CD14-positive monocyte (primary cell): ENCODE data around the gene SLC36A3. TPM values are rescaled to one million over a fixed set of nuclear protein-coding genes. Genes with fewer than 3 reads are reported as not detected.

Experiments
- DNase-seq, 3 donors: peaks; one replicate each; pipeline ENCODE4 v3.0.0-alpha.2; 2011 to 2022
- H2AFZ ChIP-seq: 2 replicates; pipeline ENCODE4 v1.6.0; 2012; ENCODE audit warnings: mild to moderate bottlenecking, low read depth, low read length, inconsistent platforms; ENCODE audit not compliant: insufficient read depth, poor library complexity, severe bottlenecking
- H3K27ac ChIP-seq, 2 donors: 1 replicate in 1 of 2; 2 replicates in 1 of 2; pipeline ENCODE4 v1.5.1; 2012 to 2013; ENCODE audit warnings: low read length in 2 of 2, control low read depth in 1 of 2, inconsistent platforms in 1 of 2, low read depth in 1 of 2, mild to moderate bottlenecking in 1 of 2
- H3K27me3 ChIP-seq, 2 donors: one replicate each; pipeline versions ENCODE4 v1.6.0 to v1.6.1; 2011 to 2013; ENCODE audit warnings: low read length in 2 of 2; ENCODE audit not compliant: control insufficient read depth in 2 of 2, insufficient read depth in 2 of 2
- H3K36me3 ChIP-seq, 2 donors: replicated peaks in 1 of 2; 1 replicate in 1 of 2; 2 replicates in 1 of 2; pipeline versions ENCODE4 v1.5.1 to v1.6.1; 2012 to 2013; ENCODE audit warnings: low read length in 2 of 2, control low read depth in 1 of 2, inconsistent platforms in 1 of 2, mild to moderate bottlenecking in 1 of 2; ENCODE audit not compliant: insufficient read depth in 2 of 2, control insufficient read depth in 1 of 2
- H3K4me1 ChIP-seq, 2 donors: 1 replicate in 1 of 2; 2 replicates in 1 of 2; pipeline versions ENCODE4 v1.5.1 to v1.6.1; 2012 to 2013; ENCODE audit warnings: low read length in 2 of 2, control low read depth in 1 of 2, inconsistent platforms in 1 of 2, mild to moderate bottlenecking in 1 of 2, moderate library complexity in 1 of 2; ENCODE audit not compliant: insufficient read depth in 2 of 2, control insufficient read depth in 1 of 2
- H3K4me2 ChIP-seq: replicated peaks from 2 replicates; pipeline ENCODE3; 2012; ENCODE audit warnings: low read length, moderate library complexity, mild to moderate bottlenecking; ENCODE audit not compliant: poor library complexity, severe bottlenecking; ENCODE audit errors: extremely low read depth
- H3K4me3 ChIP-seq, 3 experiments: fragments of 200-600 bp in 1 of 3; sonication (generic) in 1 of 3; replicated peaks in 1 of 3; 1 replicate in 2 of 3; 2 replicates in 1 of 3; pipeline ENCODE4 v1.5.1; 2011 to 2013; ENCODE audit warnings: low read length in 3 of 3, mild to moderate bottlenecking in 3 of 3, control low read depth in 2 of 3, low read depth in 2 of 3, inconsistent platforms in 1 of 3, moderate library complexity in 1 of 3
- H3K79me2 ChIP-seq: 2 replicates; pipeline ENCODE4 v1.6.0; 2012; ENCODE audit warnings: mild to moderate bottlenecking, control low read depth, inconsistent platforms, low read length, moderate library complexity; ENCODE audit not compliant: insufficient read depth
- H3K9ac ChIP-seq: 2 replicates; pipeline ENCODE4 v1.6.0; 2017; ENCODE audit warnings: low read length, mild to moderate bottlenecking; ENCODE audit not compliant: insufficient read depth, poor library complexity, severe bottlenecking
- H3K9me3 ChIP-seq, 2 donors: replicated peaks in 1 of 2; 1 replicate in 1 of 2; 2 replicates in 1 of 2; pipeline versions ENCODE4 v1.5.1 to v1.6.1; 2012 to 2013; ENCODE audit warnings: low read length in 2 of 2, control low read depth in 1 of 2; ENCODE audit not compliant: control insufficient read depth in 1 of 2, insufficient read depth in 1 of 2
- H4K20me1 ChIP-seq: 2 replicates; pipeline ENCODE4 v1.6.0; 2012; ENCODE audit warnings: mild to moderate bottlenecking, low read length, control low read depth, moderate library complexity; ENCODE audit not compliant: insufficient read depth
- H3K27ac Mint-ChIP-seq, 7 donors: one replicate each; pipeline ENCODE4 v1.8.0; 2020; ENCODE audit warnings: mild to moderate bottlenecking in 7 of 7, mixed read lengths in 7 of 7, moderate library complexity in 6 of 7, inconsistent platforms in 2 of 7
- H3K27me3 Mint-ChIP-seq, 3 donors: one replicate each; pipeline ENCODE4 v1.8.0; 2021 to 2022; ENCODE audit warnings: low read depth in 3 of 3, mild to moderate bottlenecking in 3 of 3, mixed read lengths in 3 of 3, moderate library complexity in 3 of 3, inconsistent platforms in 1 of 3
- H3K36me3 Mint-ChIP-seq, 2 donors: one replicate each; pipeline ENCODE4 v1.8.0; 2020; ENCODE audit warnings: mixed read lengths in 2 of 2, inconsistent platforms in 1 of 2, mild to moderate bottlenecking in 1 of 2
- H3K4me1 Mint-ChIP-seq: one replicate; pipeline ENCODE4 v1.8.0; 2020; ENCODE audit warnings: mild to moderate bottlenecking, mixed read lengths
- H3K4me3 Mint-ChIP-seq, 2 donors: one replicate each; pipeline ENCODE4 v1.8.0; 2020; ENCODE audit warnings: mild to moderate bottlenecking in 2 of 2, mixed read lengths in 2 of 2, moderate library complexity in 1 of 2
- H3K9me3 Mint-ChIP-seq, 7 donors: one replicate each; pipeline ENCODE4 v1.8.0; 2020 to 2022; ENCODE audit warnings: mixed read lengths in 7 of 7, mild to moderate bottlenecking in 6 of 7, moderate library complexity in 6 of 7, inconsistent platforms in 2 of 7
- WGBS: methylation state at CpG from one replicate; pipeline ENCODE4 v1.1.5; 2013; ENCODE audit warnings: missing lambda C conversion rate; ENCODE audit not compliant: insufficient coverage; 5-methylcytosine and 5-hydroxymethylcytosine counted together
- intact Hi-C, 2 donors: fragments of 100-400 bp; cut with micrococcal nuclease; formaldehyde crosslinking; loops; one replicate each; pipeline versions ENCODE4 v1.15.0 to v1.15.1; 2023
- polyA plus RNA-seq, 3 donors: library from polyadenylated mRNA; depleted of rRNA in 1 of 3; unstranded in 2 of 3; stranded (reverse) in 1 of 3; fragments of 300-500 nt in 2 of 3; fragments of >200 nt in 1 of 3; fragmentation: Illumina TruSeq in 2 of 3; gene quantifications; 1 replicate in 2 of 3; 2 replicates in 1 of 3; pipeline ENCODE4 v1.2.3, GENCODE V29; 2012 to 2021
- TF ChIP-seq, protein P1 (sequence below): fragments of 200-600 bp; IDR thresholded peaks from one replicate; pipeline ENCODE4 v1.8.0; 2022; ENCODE audit warnings: antibody characterized with exemption, mild to moderate bottlenecking

Gene SLC36A3
- polyA plus RNA-seq, 3 donors, result not detected

DNA sequence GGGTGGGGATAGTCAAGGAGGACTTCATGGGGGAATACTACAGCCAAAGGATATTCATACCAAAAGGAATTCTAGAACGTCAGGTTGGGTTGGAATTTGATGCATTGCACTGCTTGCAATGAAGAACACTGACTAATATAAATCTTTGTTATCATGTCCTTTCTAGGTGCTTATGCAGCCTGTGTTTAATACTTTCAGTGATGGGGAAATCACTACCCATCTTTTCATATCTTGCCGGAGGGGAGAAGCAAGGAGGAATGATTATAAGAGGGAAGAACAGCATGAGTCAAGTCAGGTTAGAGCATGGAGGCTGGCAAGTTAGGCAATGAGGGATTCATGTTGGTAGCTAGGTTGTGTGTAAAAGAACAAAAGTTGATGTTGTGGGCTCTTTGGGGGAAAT lies 74.6 kb downstream of the SLC36A3 start:
- no peak overlapping the region for H3K27ac Mint-ChIP-seq
- peaks cover 17 to 29% of the 10 kb centered on the region in 2 donors for H3K4me1 ChIP-seq
- intact Hi-C loops, result no loop called here
- H3K27me3 Mint-ChIP-seq, result peaks cover 0 to 5% (median 0%) of the 10 kb centered on the region in 3 donors
- H3K9me3 Mint-ChIP-seq, result peaks cover 0 to 2% (median 0%) of the 10 kb centered on the region in 7 donors
- no peaks in the 10 kb centered on the region for H4K20me1 ChIP-seq
- TF ChIP-seq, protein P1, sequence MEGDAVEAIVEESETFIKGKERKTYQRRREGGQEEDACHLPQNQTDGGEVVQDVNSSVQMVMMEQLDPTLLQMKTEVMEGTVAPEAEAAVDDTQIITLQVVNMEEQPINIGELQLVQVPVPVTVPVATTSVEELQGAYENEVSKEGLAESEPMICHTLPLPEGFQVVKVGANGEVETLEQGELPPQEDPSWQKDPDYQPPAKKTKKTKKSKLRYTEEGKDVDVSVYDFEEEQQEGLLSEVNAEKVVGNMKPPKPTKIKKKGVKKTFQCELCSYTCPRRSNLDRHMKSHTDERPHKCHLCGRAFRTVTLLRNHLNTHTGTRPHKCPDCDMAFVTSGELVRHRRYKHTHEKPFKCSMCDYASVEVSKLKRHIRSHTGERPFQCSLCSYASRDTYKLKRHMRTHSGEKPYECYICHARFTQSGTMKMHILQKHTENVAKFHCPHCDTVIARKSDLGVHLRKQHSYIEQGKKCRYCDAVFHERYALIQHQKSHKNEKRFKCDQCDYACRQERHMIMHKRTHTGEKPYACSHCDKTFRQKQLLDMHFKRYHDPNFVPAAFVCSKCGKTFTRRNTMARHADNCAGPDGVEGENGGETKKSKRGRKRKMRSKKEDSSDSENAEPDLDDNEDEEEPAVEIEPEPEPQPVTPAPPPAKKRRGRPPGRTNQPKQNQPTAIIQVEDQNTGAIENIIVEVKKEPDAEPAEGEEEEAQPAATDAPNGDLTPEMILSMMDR, result no peak
- no peak overlapping the region for H3K4me2 ChIP-seq
- no peaks in the 10 kb centered on the region for H3K27me3 ChIP-seq
- H2AFZ ChIP-seq, result no peak overlapping the region
- peaks cover 7% of the 10 kb centered on the region for H3K79me2 ChIP-seq
- peaks cover 22% of the 10 kb centered on the region for H3K4me1 Mint-ChIP-seq
- no CpG with 5 or more reads among the region's 2 CpGs for WGBS
- no peaks in the 10 kb centered on the region for H3K9me3 ChIP-seq
- no peaks in the 10 kb centered on the region for H3K36me3 ChIP-seq
- no peak for DNase-seq
- no peaks in the 10 kb centered on the region for H3K36me3 Mint-ChIP-seq
- H3K27ac ChIP-seq, result no peak overlapping the region
- H3K4me3 ChIP-seq, result no peak overlapping the region
- no peak overlapping the region for H3K4me3 Mint-ChIP-seq
- no peak overlapping the region for H3K9ac ChIP-seq

DNA sequence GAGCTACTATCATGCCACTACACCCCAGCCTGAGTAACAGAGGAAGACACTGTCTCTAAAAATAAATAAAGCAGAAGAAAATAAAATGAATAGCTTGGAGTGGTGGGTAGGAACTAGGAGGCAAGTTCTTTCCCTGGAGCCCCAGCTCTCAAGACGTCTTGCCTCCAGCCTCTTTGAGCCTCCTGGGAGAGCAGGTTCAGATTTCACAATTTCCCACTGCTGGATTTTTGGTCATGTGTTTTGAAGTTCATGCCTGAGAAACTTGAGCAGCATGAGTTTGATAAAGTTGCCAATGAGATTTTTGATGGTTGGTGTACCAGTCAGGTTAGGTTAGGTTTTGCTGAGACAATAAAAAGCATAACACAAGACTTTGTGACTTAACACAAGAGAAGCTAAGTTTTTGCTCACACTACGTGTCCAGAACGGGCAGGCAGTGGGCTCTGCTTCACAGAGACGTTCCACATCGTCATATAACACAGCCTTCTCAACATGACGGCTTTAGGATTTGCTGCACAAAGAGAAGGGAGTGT lies 75.6 kb downstream of the SLC36A3 start:
- no peaks in the 10 kb centered on the region for H3K9me3 ChIP-seq
- WGBS, result 68% methylated on average over 6 of the region's 6 CpGs
- no peak overlapping the region for H2AFZ ChIP-seq
- no peaks in the 10 kb centered on the region for H3K36me3 ChIP-seq
- H4K20me1 ChIP-seq, result no peaks in the 10 kb centered on the region
- no peak overlapping the region for H3K4me3 Mint-ChIP-seq
- no peak for DNase-seq
- H3K27ac Mint-ChIP-seq, result peak overlapping the region in 2 of 7 donors; percentile 22 to 35
- peaks cover 0 to 2% (median 0%) of the 10 kb centered on the region in 7 donors for H3K9me3 Mint-ChIP-seq
- TF ChIP-seq, protein P1, result no peak
- H3K4me1 ChIP-seq, result peaks cover 18 to 30% of the 10 kb centered on the region in 2 donors
- intact Hi-C loops, result no loop called here
- H3K36me3 Mint-ChIP-seq, result no peaks in the 10 kb centered on the region
- no peak overlapping the region for H3K4me2 ChIP-seq
- no peak overlapping the region for H3K27ac ChIP-seq
- H3K27me3 ChIP-seq, result no peaks in the 10 kb centered on the region
- peaks cover 17% of the 10 kb centered on the region for H3K79me2 ChIP-seq
- no peak overlapping the region for H3K9ac ChIP-seq
- H3K27me3 Mint-ChIP-seq, result peaks cover 0 to 5% (median 0%) of the 10 kb centered on the region in 3 donors
- peaks cover 23% of the 10 kb centered on the region for H3K4me1 Mint-ChIP-seq
- H3K4me3 ChIP-seq, result no peak overlapping the region

Other genes starting within 250 kb of the SLC36A3 start
- 100 to 1,000 TPM in 1 of 3 donors, 10 to 100 TPM in 2; 30.8 to 108 (median 46.4) TPM for gene TNIP1, start 222.7 kb downstream of the SLC36A3 start, polyA plus RNA-seq
- 100 to 1,000 TPM in 1 of 3 donors, 10 to 100 TPM in 2; 60.6 to 124 (median 93.5) TPM for gene ANXA6, start 146.0 kb downstream of the SLC36A3 start, polyA plus RNA-seq
- 100 to 1,000 TPM in 1 of 3 donors, 10 to 100 TPM in 2; 68.4 to 176 (median 84.1) TPM for gene CCDC69, start 79.7 kb downstream of the SLC36A3 start, polyA plus RNA-seq
- gene GM2A, start 50.6 kb downstream of the SLC36A3 start, polyA plus RNA-seq, result 10 to 100 TPM; 22.2 to 57.9 (median 28.0) TPM
- gene SLC36A2, start 43.8 kb upstream of the SLC36A3 start, polyA plus RNA-seq, result not detected
- gene SLC36A1, start 143.8 kb upstream of the SLC36A3 start, polyA plus RNA-seq, result 10 to 100 TPM in 1 of 3 donors, 1 to 10 TPM in 2; 5.3 to 29.4 (median 6.8) TPM